GM12874 (cell line): ENCODE results near the gene MEPCE.
A peak's percentile ranks its signal among the peaks of the same experiment; 100 is the strongest.

Experiments used
- CTCF ChIP-seq: IDR thresholded peaks from 2 replicates; pipeline ENCODE4 v1.5.1; 2011; ENCODE audit warnings: low read depth, mild to moderate bottlenecking, control low read depth, low read length, moderate library complexity; ENCODE audit not compliant: insufficient read depth

The MEPCE gene

GRCh38 chr7:100465702-100466311 lies 36.2 kb downstream of the MEPCE start:
- peak; percentile 34 for TF ChIP-seq CTCF

- TF ChIP-seq CTCF = no peak
These were observed 37.3 kb downstream of the MEPCE start for GRCh38 chr7:100466653-100467605.

- TF ChIP-seq CTCF = no peak
These were observed 38.2 kb downstream of the MEPCE start for GRCh38 chr7:100467638-100468373.

DNA sequence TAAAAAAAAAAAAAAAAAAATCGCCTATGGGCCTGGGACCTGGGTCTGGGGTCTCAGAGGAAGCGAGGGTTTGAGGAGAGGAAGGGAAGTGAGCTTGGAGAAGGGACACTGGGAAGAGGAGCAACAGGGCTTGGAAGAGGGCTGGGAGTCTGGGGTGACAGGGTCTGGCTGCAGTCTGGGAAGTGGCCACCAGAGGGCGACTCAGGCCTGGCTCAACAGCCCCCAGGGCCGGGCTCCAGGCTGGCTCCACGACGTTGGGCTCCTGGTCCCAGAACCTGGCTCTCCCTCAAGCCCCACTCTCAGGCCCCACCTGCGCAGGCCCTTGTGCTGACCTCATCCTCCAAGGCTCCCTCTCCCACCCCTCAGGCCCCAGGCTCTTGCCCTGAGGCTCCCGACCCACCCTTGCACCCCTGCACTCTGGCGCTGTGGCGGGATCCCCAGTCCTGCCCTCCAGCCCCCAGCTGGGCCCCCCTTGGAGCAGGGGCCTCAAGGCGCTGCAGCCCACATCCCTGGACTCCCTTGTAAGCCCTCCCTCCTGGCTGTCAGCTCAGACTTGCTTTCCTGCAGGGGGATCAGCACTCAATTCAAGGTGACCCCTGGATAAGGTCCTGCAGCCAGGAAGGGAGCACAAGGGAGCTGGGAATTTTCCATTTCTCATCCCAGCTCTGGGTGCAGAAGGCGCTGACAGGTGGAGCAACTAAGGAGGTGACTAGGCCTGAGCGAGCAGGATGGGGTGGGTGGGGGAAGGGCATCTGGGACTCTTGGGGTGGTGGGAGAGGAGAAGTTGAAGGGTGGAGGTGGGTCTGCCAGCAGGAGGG lies 39.8 kb downstream of the MEPCE start:
- TF ChIP-seq CTCF = peak; percentile 99

- no peak for TF ChIP-seq CTCF
These were observed 41.4 kb downstream of the MEPCE start for GRCh38 chr7:100471021-100471420.

- TF ChIP-seq CTCF = no peak
These were observed 42.7 kb downstream of the MEPCE start for GRCh38 chr7:100472121-100472851.
